ENCODE measurements around the gene TTLL5. TPM values are rescaled to one million over a fixed set of nuclear protein-coding genes. Genes with fewer than 3 reads are reported as not detected.

The TTLL5 gene
- total and polyA plus RNA-seq, 2 of the 13 experiments (the other 11 are each of a cell fraction or from before 2014, with no cell fraction given) = 11.8 to 18.8 TPM

DNA sequence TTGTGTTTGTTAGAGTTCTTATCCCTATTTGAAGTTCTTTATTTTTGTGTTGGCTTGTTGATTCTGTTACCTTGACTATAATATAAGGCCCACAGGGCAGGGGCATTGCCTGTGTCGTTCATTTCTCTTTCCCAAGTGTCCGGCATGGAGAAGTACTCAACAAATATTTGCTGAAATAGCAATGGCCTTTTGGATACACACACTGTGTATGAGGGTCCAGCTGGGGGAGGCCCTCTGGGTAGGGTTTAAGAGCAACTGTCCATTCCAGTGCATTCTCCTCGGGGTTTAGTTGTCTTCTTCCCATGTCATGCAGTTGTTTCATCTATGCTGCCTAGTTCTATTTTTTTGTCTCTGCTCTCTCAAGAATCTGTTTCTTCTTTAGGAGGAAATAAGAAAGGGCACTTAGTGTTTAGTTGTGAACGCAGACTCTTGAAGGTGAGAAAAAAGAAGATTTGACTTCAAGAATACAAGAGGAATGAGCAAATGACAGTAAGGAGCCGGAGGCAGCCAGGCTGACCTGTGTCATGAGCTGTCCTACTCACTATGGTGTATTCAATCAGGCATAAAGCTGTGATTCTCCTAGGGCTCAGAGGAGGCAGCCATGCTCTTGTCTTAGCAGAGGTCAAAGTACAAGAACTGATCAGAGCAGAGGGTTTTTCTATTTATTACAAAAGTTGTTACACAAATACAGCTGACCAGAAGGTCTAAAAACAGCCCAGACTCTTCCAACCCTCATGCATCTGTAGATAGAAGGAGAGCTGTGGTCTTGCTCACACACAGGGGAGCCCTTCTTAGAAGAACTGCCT is 10.6 kb upstream of the TTLL5 start (continued):
- TF ChIP-seq FOXA1 (IDR thresholded peaks at IDR 0.05) (0 out of 2 replicates have a peak, but pooled peaks have one; percentile 21), FOXA1 (CRISPR knock-in tag; IDR thresholded peaks at IDR 0.05) (peak; percentile 66), ELF4 (CRISPR knock-in tag; IDR thresholded peaks at IDR 0.05; ENCODE audit: borderline replicate concordance) (0 out of 2 replicates have a peak, but pooled peaks have one; percentile 43), TCF7 (IDR thresholded peaks at IDR 0.05; ENCODE audit: low read depth) (peak; percentile 40), CBX1 (IDR thresholded peaks at IDR 0.05; ENCODE audit: low read depth) (no peak), KDM6A (CRISPR knock-in tag; IDR thresholded peaks at IDR 0.05; ENCODE audit: low read depth) (peak; percentile 63; the same call in 1 of the 2 replicates), ZBTB8A (CRISPR knock-in tag; IDR thresholded peaks at IDR 0.05; ENCODE audit: borderline replicate concordance, low read depth) (no peak), ZNF296 (CRISPR knock-in tag; conservative IDR thresholded peaks at IDR 0.05) (no peak), ZNF841 (CRISPR knock-in tag; IDR thresholded peaks at IDR 0.05; ENCODE audit: borderline replicate concordance) (no peak), PAF1 (CRISPR knock-in tag; IDR thresholded peaks at IDR 0.05) (no peak), ZNF136 (CRISPR knock-in tag; IDR thresholded peaks at IDR 0.05; ENCODE audit: low read depth) (no peak), DR1 (CRISPR knock-in tag; IDR thresholded peaks at IDR 0.05) (no peak), ZNF234 (CRISPR knock-in tag; conservative IDR thresholded peaks at IDR 0.05) (no peak), ZNF207 (IDR thresholded peaks at IDR 0.05; ENCODE audit: borderline replicate concordance) (no peak), POLR2AphosphoS2 (IDR thresholded peaks at IDR 0.05; ENCODE audit: low read depth, low read length) (no peak), FOXA3 (CRISPR knock-in tag; IDR thresholded peaks at IDR 0.05) (peak; percentile 80), ARNTL (CRISPR knock-in tag; IDR thresholded peaks at IDR 0.05) (peak; percentile 26; the same call in 1 of the 2 replicates), SIX4 (CRISPR knock-in tag; IDR thresholded peaks at IDR 0.05) (no peak)
- TF ChIP-seq, protein P1, sequence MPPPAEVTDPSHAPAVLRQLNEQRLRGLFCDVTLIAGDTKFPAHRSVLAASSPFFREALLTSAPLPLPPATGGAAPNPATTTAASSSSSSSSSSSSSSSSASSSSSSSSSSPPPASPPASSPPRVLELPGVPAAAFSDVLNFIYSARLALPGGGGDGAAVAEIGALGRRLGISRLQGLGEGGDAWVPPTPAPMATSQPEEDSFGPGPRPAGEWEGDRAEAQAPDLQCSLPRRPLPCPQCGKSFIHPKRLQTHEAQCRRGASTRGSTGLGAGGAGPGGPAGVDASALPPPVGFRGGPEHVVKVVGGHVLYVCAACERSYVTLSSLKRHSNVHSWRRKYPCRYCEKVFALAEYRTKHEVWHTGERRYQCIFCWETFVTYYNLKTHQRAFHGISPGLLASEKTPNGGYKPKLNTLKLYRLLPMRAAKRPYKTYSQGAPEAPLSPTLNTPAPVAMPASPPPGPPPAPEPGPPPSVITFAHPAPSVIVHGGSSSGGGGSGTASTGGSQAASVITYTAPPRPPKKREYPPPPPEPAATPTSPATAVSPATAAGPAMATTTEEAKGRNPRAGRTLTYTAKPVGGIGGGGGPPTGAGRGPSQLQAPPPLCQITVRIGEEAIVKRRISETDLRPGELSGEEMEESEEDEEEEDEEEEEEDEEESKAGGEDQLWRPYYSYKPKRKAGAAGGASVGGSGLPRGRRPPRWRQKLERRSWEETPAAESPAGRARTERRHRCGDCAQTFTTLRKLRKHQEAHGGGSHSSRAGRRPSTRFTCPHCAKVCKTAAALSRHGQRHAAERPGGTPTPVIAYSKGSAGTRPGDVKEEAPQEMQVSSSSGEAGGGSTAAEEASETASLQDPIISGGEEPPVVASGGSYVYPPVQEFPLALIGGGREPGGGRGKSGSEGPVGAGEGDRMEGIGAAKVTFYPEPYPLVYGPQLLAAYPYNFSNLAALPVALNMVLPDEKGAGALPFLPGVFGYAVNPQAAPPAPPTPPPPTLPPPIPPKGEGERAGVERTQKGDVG (CRISPR knock-in tag; IDR thresholded peaks at IDR 0.05; ENCODE audit: borderline replicate concordance) = 0 out of 2 replicates have a peak, but pooled peaks have one; percentile 28
- TF ChIP-seq, protein P2, sequence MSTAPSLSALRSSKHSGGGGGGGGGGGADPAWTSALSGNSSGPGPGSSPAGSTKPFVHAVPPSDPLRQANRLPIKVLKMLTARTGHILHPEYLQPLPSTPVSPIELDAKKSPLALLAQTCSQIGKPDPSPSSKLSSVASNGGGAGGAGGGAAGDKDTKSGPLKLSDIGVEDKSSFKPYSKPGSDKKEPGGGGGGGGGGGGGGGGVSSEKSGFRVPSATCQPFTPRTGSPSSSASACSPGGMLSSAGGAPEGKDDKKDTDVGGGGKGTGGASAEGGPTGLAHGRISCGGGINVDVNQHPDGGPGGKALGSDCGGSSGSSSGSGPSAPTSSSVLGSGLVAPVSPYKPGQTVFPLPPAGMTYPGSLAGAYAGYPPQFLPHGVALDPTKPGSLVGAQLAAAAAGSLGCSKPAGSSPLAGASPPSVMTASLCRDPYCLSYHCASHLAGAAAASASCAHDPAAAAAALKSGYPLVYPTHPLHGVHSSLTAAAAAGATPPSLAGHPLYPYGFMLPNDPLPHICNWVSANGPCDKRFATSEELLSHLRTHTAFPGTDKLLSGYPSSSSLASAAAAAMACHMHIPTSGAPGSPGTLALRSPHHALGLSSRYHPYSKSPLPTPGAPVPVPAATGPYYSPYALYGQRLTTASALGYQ (CRISPR knock-in tag; IDR thresholded peaks at IDR 0.05) = 0 out of 2 replicates have a peak, but pooled peaks have one; percentile 26
- TF ChIP-seq, protein P3, sequence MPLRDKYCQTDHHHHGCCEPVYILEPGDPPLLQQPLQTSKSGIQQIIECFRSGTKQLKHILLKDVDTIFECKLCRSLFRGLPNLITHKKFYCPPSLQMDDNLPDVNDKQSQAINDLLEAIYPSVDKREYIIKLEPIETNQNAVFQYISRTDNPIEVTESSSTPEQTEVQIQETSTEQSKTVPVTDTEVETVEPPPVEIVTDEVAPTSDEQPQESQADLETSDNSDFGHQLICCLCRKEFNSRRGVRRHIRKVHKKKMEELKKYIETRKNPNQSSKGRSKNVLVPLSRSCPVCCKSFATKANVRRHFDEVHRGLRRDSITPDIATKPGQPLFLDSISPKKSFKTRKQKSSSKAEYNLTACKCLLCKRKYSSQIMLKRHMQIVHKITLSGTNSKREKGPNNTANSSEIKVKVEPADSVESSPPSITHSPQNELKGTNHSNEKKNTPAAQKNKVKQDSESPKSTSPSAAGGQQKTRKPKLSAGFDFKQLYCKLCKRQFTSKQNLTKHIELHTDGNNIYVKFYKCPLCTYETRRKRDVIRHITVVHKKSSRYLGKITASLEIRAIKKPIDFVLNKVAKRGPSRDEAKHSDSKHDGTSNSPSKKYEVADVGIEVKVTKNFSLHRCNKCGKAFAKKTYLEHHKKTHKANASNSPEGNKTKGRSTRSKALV (CRISPR knock-in tag; IDR thresholded peaks at IDR 0.05) = 0 out of 2 replicates have a peak, but pooled peaks have one; percentile 68
